Measurements from ENCODE around the gene NUDT13. TPM values are rescaled to one million over a fixed set of nuclear protein-coding genes. Genes with fewer than 3 reads are reported as not detected.
A peak's percentile ranks its signal among the peaks of the same experiment; 100 is the strongest.

Gene NUDT13
- total and polyA plus RNA-seq, 9 of the 15 experiments (the other 6 are each of a cell fraction or from before 2014, with no cell fraction given) = 4.7 to 11.1 (median 5.6) TPM

DNA sequence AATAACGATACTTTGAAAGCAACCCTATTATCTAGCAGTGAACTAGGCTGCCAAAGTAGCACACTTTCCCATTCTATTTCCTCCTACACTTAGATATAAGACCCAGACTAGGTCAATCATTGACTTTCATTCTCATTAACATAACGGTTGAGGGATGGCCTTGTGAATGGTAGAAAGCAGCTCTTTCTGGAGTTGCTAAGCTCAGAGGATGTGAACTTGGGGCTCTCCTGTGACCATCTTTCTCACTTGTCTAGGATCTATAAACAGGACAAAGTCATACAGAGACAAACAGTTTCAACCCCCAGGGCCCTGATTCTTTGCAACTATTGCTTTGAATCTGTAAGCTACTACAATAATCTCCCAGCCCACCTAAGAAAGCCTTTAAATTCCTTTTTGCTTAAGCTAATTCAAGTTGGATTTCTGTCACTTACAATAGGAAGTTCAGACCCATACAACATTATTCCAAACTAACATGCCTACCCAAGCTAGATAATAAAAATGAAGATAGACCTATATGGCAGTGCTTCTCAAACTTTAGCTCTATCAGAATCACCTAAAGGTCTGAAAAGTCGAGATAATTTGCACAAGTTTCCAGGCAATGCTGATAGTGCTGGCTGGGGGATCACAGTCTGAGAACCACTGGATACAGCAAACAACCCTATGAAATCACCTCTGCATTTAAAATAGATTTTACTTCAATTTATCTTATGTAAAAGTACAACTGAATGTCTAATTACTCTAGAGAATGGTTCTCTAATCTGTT is 30.3 kb upstream of the NUDT13 start:
- peak; percentile 33 for ATAC-seq
- Histone ChIP-seq H3K9ac (ENCODE audit: insufficient read depth in 1 of 2, low read depth in 2 of 2, low read length in 2 of 2) (no peak overlapping the region), H3K9me1 (ENCODE audit: control insufficient read depth, insufficient read depth, low read length) (no peaks in the 10 kb centered on the region), H3K36me3 (ENCODE audit: control insufficient read depth, insufficient read depth, low read length) (peaks cover 14% of the 10 kb centered on the region), H3K79me2 (ENCODE audit: control insufficient read depth, insufficient read depth, low read length) (peaks cover 92% of the 10 kb centered on the region), H4K20me1 (replicated peaks; ENCODE audit: control insufficient read depth, insufficient read depth, low read length) (0 out of 2 replicates have a peak, but pooled peaks cover 13% of the 10 kb centered on the region), H3K4me1 (replicated peaks in 1 of 2; ENCODE audit: control insufficient read depth in 2 of 2, insufficient read depth in 2 of 2, low read length in 2 of 2) (peaks cover 4 to 26% of the 10 kb centered on the region in 2 experiments; a peak in 3 of 5 replicates), H3K27me3 (ENCODE audit: control insufficient read depth in 2 of 2, insufficient read depth in 2 of 2, low read length in 2 of 2) (no peaks in the 10 kb centered on the region), H2AFZ (ENCODE audit: low read depth, low read length) (no peak overlapping the region), H3K9me3 (replicated peaks; ENCODE audit: control insufficient read depth, insufficient read depth, low read depth, low read length) (no peaks in the 10 kb centered on the region), H3K27ac (ENCODE audit: extremely low read depth, low read depth, low read length) (no peak overlapping the region; the same call in 2 of the 3 replicates), H3K4me2 (ENCODE audit: insufficient read depth, low read length) (no peak overlapping the region; the same call in 1 of the 2 replicates), H3K4me3 (no peak overlapping the region)
- in situ Hi-C loops (cut with MboI) = no loop called here
- peak; percentile 10; the same call in 1 of the 2 replicates for TF ChIP-seq ARID1B (IDR thresholded peaks at IDR 0.05)
- TF ChIP-seq CHD4 (IDR thresholded peaks at IDR 0.05; ENCODE audit: insufficient read depth, insufficient replicate concordance, low read depth, low read length, poor library complexity, severe bottlenecking) = no peak
- TF ChIP-seq CBFA2T3 (IDR thresholded peaks at IDR 0.05) = peak; percentile 57
- peak; percentile 23; the same call in 1 of the 2 replicates for TF ChIP-seq TCF3 (CRISPR knock-in tag; IDR thresholded peaks at IDR 0.05)
- peak; percentile 41; the same call in 1 of the 2 replicates for TF ChIP-seq CBFA2T2 (conservative IDR thresholded peaks at IDR 0.05)
- TF ChIP-seq ZSCAN32 (CRISPR knock-in tag; IDR thresholded peaks at IDR 0.05) = no peak
- no peak for TF ChIP-seq MEF2A (IDR thresholded peaks at IDR 0.05; ENCODE audit: control insufficient read depth, low read depth, low read length)
- no peak for DNase-seq (ENCODE audit: extremely low read depth in 1 of 4, low spot score in 3 of 4)
- no TSS peak for BruUV-seq (replicated peaks)
- FAIRE-seq = no peak
- intact Hi-C loops (cut with micrococcal nuclease) = no loop called here
- WGBS (ENCODE audit: insufficient coverage, low coverage, missing lambda C conversion rate) = 67% methylated on average over 3 of the region's 3 CpGs
- ChIA-PET CTCF (ENCODE audit: low intra/inter-chr PET ratio) (no interaction called here), POLR2A (interaction anchor here (0.6 to 1.5 kb wide), 8 partner anchors 12 to 211 kb away, joined by 3 to 11 read pairs (median 3); partner anchors contain the start of gene P4HA1)

All from K562 (cell line).